Panc1 (cell line): ENCODE results near the gene NLRP6. TPM values are rescaled to one million over a fixed set of nuclear protein-coding genes. Genes with fewer than 3 reads are reported as not detected.

Source experiments
- ATAC-seq: fragments of 200-7000 bp; cut with Tn5 transposase; 2 replicates; pipeline ENCODE4 v1.9.1; 2020; ENCODE audit warnings: mild to moderate bottlenecking, moderate library complexity
- BruUV-seq: library from RNA; stranded (reverse); fragments of 400-500 nt; replicated peaks from 2 replicates; lab custom pipeline; 2021; lab: Mats Ljungman, UMichigan
- CTCF ChIA-PET: fragments of 300-600 bp; sonication (Branson Sonifier 250); formaldehyde crosslinking; loops from one replicate; lab custom pipeline; 2022; ENCODE audit warnings: antibody characterized with exemption; lab: Charles Lee
- POLR2A ChIA-PET: fragments of 300-600 bp; sonication (Branson Sonifier 250); formaldehyde crosslinking; loops from one replicate; lab custom pipeline; 2022; ENCODE audit warnings: antibody characterized with exemption; lab: Charles Lee
- DNase-seq: peaks from one replicate; pipeline ENCODE4 v3.0.0-alpha.2; 2010; ENCODE audit warnings: low read depth, low spot score
- H3K27ac ChIP-seq: 2 replicates; pipeline ENCODE4 v1.5.1; 2011; ENCODE audit warnings: mild to moderate bottlenecking, low read length, inconsistent platforms
- H3K27me3 ChIP-seq: fragments of 200-500 bp; sonication (Bioruptor generic); 2 replicates; pipeline ENCODE4 v1.6.0; 2014; ENCODE audit warnings: low read length, inconsistent platforms; ENCODE audit not compliant: control insufficient read depth, insufficient read depth
- H3K36me3 ChIP-seq: fragments of 200-500 bp; sonication (Bioruptor generic); 2 replicates; pipeline ENCODE4 v1.5.1; 2014; ENCODE audit warnings: inconsistent platforms, mild to moderate bottlenecking, low read length, moderate library complexity; ENCODE audit not compliant: control insufficient read depth, insufficient read depth
- H3K4me1 ChIP-seq: 2 replicates; pipeline ENCODE4 v1.5.1; 2011; ENCODE audit warnings: inconsistent platforms, mild to moderate bottlenecking, low read length, moderate library complexity; ENCODE audit not compliant: control insufficient read depth, insufficient read depth
- H3K4me3 ChIP-seq, 2 experiments: 2 replicates each; pipeline ENCODE4 v1.5.1; 2011 to 2012; ENCODE audit warnings: low read depth in 2 of 2, low read length in 2 of 2, mild to moderate bottlenecking in 2 of 2, inconsistent platforms in 1 of 2, moderate library complexity in 1 of 2
- H3K9me3 ChIP-seq: fragments of 200-500 bp; sonication (Bioruptor generic); 2 replicates; pipeline ENCODE4 v1.5.1; 2014; ENCODE audit warnings: low read depth, mild to moderate bottlenecking, inconsistent platforms, low read length, moderate library complexity; ENCODE audit not compliant: control insufficient read depth, insufficient read depth
- CTCF ChIP-seq: fragments of 450-650 bp; IDR thresholded peaks from 2 replicates; pipeline ENCODE4 v1.5.1; 2017; ENCODE audit warnings: mild to moderate bottlenecking
- POLR2AphosphoS5 ChIP-seq: IDR thresholded peaks from 2 replicates; pipeline ENCODE4 v1.6.1; 2012; ENCODE audit warnings: mild to moderate bottlenecking, low read depth, low read length, moderate library complexity
- REST ChIP-seq, 2 experiments: IDR thresholded peaks; 2 replicates each; pipeline ENCODE4 v1.6.1; 2011 to 2012; ENCODE audit warnings: low read depth in 2 of 2, control low read depth in 1 of 2, low read length in 1 of 2, mild to moderate bottlenecking in 1 of 2, moderate library complexity in 1 of 2; ENCODE audit not compliant: insufficient read depth in 1 of 2
- SIN3A ChIP-seq: IDR thresholded peaks from 2 replicates; pipeline ENCODE4 v1.6.1; 2012; ENCODE audit warnings: low read depth, mild to moderate bottlenecking, low read length, moderate library complexity, borderline replicate concordance; ENCODE audit not compliant: insufficient read depth
- TCF7L2 ChIP-seq: IDR thresholded peaks from 2 replicates; pipeline ENCODE4 v1.6.1; 2011; ENCODE audit warnings: mild to moderate bottlenecking, low read depth, low read length, inconsistent platforms
- in situ Hi-C: cut with HindIII; loops from 2 replicates; pipeline ENCODE4 v1.10.0; 2016; ENCODE audit warnings: low sequenced_read_pairs, low pct_unique_long_range_greater_than_20kb
- intact Hi-C: fragments of 100-400 bp; cut with micrococcal nuclease; formaldehyde crosslinking; loops from one replicate; pipeline ENCODE4 v1.10.0; 2022; ENCODE audit not compliant: unreplicated experiment
- total RNA-seq: library from RNA; stranded (reverse); gene quantifications from one replicate; pipeline ENCODE4 v1.2.1, GENCODE V29; 2021; ENCODE audit not compliant: unreplicated experiment

The NLRP6 gene
- total RNA-seq, 1 experiment from 2014 or later = 0.59 TPM

GRCh38 chr11:244376-244775 lies 33.8 kb upstream of the NLRP6 start:
- no peaks in the 10 kb centered on the region for H3K9me3 ChIP-seq
- POLR2A ChIA-PET = interaction anchor here (0.6 kb wide), 1 partner anchor 35 kb away, joined by 3 read pairs; no protein-coding TSS in a partner anchor
- H3K27me3 ChIP-seq = no peaks in the 10 kb centered on the region
- peaks cover under 1% of the 10 kb centered on the region; the same call in 1 of the 2 replicates for H3K4me1 ChIP-seq
- no TSS peak for BruUV-seq
- no peak for ATAC-seq
- peaks cover 58% of the 10 kb centered on the region for H3K36me3 ChIP-seq
- no peak for TF ChIP-seq POLR2AphosphoS5
- TF ChIP-seq CTCF = no peak
- TF ChIP-seq REST (IDR thresholded peaks at IDR 0.05; ENCODE audit: insufficient read depth in 1 of 2, low read depth in 2 of 2, low read length in 1 of 2) = no peak
- no peak for TF ChIP-seq TCF7L2
- TF ChIP-seq SIN3A = no peak
- no peak for DNase-seq
- no peak overlapping the region for H3K27ac ChIP-seq
- in situ Hi-C loops = no loop called here
- CTCF ChIA-PET = no interaction called here
- intact Hi-C loops = no loop called here
- no peak overlapping the region for H3K4me3 ChIP-seq

- ATAC-seq (no peak), DNase-seq (no peak)
- Histone ChIP-seq H3K27ac (no peak overlapping the region), H3K27me3 (no peaks in the 10 kb centered on the region), H3K9me3 (no peaks in the 10 kb centered on the region), H3K4me3 (no peak overlapping the region), H3K36me3 (peaks cover 55% of the 10 kb centered on the region), H3K4me1 (no peaks in the 10 kb centered on the region)
- TF ChIP-seq TCF7L2 (no peak), SIN3A (no peak), POLR2AphosphoS5 (no peak), REST (IDR thresholded peaks at IDR 0.05; ENCODE audit: insufficient read depth in 1 of 2, low read depth in 2 of 2, low read length in 1 of 2) (no peak), CTCF (no peak)
- ChIA-PET POLR2A (no interaction called here), CTCF (interaction anchor here (0.8 kb wide), 1 partner anchor 9 kb away, joined by 4 read pairs; no protein-coding TSS in a partner anchor)
- in situ Hi-C loops = no loop called here
- BruUV-seq = no TSS peak
- intact Hi-C loops = no loop called here
Observed at GRCh38 chr11:249062-249461, 29.1 kb upstream of the NLRP6 start.
